ENCODE data around the gene POMP.

The POMP gene

DNA sequence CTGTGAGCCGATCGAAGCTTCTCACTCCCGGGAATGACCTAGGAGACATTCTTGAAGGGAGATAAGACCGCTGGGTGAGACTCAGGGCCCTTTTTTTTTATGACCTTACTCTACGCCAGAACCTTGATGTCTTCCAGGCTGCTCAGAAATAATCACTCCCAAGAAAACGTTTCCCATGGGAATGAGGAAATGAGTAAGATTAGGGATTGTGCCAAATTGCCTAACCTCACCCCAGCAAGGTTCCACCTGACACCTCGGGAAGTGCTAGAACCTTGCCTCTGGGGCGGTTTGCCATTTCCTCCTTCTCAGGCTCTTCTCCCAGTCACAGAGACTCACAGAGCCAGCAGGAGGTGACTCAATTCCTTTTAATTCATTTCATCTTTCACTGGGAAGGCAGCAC lies 57.6 kb downstream of the POMP start:
- TF ChIP-seq, protein P1, sequence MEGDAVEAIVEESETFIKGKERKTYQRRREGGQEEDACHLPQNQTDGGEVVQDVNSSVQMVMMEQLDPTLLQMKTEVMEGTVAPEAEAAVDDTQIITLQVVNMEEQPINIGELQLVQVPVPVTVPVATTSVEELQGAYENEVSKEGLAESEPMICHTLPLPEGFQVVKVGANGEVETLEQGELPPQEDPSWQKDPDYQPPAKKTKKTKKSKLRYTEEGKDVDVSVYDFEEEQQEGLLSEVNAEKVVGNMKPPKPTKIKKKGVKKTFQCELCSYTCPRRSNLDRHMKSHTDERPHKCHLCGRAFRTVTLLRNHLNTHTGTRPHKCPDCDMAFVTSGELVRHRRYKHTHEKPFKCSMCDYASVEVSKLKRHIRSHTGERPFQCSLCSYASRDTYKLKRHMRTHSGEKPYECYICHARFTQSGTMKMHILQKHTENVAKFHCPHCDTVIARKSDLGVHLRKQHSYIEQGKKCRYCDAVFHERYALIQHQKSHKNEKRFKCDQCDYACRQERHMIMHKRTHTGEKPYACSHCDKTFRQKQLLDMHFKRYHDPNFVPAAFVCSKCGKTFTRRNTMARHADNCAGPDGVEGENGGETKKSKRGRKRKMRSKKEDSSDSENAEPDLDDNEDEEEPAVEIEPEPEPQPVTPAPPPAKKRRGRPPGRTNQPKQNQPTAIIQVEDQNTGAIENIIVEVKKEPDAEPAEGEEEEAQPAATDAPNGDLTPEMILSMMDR (IDR thresholded peaks at IDR 0.05; ENCODE audit: low read depth, low read length) = no peak
- H3K4me3 ChIP-seq (ENCODE audit: low read depth, low read length) = peak overlapping the region; percentile 3; the same call in 1 of the 2 replicates

DNA sequence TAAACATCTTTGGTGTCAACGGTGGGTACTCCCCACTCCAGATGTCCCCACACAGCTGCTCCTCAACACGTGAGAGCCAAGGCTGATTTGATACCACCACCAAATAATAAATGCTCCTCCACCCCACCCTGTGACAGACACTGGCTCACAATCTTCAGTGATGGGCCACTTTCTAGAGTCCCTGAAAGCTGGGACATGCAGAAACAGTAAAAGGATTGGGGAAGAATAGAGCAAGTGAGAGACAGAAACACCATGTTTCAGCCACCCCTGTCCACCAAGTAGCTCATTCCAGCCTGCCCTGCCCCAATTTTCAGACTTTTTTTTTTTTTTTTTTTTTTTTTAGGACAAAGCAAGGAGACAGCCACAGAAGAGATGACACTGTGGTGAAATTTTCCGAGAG lies 58.2 kb downstream of the POMP start:
- TF ChIP-seq, protein P1 (IDR thresholded peaks at IDR 0.05; ENCODE audit: low read depth, low read length) = no peak
- H3K4me3 ChIP-seq (ENCODE audit: low read depth, low read length) = no peak overlapping the region

DNA sequence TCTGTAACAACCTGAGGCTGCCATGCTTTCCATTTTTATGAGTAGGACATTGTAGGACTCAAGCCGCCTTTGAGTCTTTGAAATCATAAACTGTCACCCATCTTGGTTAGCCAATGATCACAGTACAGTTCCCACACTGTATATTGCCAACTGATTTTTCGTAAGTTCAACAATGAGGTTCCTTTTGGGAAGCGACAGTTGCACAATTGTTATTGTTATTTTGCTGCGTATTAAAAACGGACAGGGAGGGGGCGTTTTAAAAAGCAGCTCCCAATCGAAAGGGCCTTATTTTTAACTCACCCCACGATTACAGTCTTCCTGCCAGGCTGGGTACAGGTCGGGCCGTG lies 59.2 kb downstream of the POMP start:
- TF ChIP-seq, protein P1 (IDR thresholded peaks at IDR 0.05; ENCODE audit: low read depth, low read length) = no peak

DNA sequence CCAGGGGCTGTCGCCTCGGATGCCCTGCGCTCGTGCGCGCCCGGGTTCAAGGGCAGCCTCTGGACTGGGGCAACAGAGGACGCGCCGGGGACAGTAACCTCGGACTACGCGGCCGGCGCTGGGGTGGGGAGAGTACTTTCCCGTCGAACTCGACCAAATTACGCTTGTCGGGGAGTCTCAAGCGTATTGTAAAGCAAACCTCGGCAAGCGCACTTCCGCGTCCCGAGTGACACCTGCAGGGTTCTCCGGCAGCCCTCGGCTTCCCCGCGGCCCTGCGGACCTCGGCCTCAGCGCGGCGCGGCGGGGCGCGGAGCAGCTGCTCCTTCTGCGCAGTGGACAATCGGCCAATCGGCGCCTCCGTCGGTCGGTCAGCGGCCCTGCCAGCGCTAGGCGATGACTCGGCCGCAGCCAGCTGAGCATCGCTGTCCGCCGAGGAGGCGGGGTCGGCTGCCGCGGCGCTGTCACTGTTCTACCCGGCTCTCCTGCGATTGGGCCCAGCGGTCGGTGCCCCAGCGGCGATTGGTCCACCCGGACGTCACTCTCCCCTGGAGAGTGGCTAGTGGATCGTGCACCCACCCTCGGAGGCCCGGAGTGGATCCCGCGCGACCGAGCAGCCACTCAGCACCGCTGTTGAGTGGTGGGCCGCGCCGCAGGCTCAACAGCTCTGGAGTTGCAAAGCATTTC lies 59.8 kb downstream of the POMP start, which contains the start of gene SLC46A3:
TSS of gene SLC46A3 (minus strand) at position 428 of the 684 bp plus-strand sequence. CDS start 972 bp downstream, outside the sequence.
- TF ChIP-seq, protein P1 (IDR thresholded peaks at IDR 0.05; ENCODE audit: low read depth, low read length) = no peak
- H3K4me3 ChIP-seq (ENCODE audit: low read depth, low read length) = peak within 1 kb of the TSS; percentile 73

More for the DNA sequence above, 59.2 kb downstream of the POMP start:
- peak overlapping the region; percentile 73 for H3K4me3 ChIP-seq (ENCODE audit: low read depth, low read length)

DNA sequence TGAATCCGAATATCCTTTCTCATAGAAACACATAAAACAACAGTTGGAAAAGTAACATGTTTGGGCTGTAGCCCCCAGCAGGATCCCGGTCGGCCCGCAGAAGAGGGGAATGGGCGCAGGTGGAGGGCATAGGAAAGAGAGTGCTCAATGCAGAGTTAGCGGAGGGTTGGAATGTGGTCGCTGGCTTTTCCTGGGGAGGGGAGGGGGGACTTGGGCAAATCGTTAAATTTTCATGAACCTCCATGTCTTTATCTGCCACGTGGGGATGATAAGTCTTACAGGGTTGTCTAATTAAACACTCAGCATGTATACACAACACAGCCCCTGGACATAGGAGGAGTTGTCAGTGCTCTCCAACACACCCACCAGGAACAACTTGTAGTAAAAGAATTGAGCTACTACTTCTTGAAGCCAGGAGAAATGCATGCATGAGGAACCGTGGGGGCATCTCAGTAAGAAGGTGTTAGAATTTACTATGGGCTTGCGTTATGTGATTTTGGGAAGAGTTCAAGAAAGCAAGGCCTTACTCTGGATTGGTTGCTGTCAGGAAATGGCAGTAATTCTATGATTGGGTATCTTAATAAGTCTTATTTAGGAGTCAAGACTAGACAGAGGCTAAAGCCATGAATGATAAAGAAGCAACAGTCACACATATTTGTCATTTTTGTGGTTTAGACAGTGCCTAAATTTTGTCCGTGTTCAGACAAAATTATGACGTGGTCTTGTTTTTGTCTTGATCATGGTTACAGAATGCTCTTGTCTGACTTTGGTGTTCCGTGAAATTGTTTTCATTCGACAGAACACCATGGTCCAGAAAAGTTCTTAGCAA lies 60.5 kb downstream of the POMP start:
- TF ChIP-seq, protein P1 (IDR thresholded peaks at IDR 0.05; ENCODE audit: low read depth, low read length) = no peak

DNA sequence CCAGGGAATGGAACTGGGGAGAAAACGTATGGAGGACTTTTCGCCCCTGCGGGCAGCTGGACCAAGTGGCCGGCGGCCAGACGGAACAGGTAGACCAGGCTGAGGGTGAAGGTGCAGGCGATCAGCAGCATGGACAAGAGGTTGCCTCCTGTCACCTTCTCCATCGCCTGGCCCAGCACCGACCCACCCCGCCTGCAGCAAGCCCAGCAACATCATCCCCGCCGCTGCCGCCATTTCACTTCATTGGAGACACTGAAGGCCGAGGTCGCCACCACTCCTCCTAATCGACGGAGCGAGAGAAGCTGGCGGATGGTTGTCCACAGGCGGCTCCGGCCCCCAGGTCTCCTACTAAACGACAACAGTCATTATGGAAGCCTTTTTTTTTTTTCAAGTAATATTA lies 64.9 kb downstream of the POMP start:
- no peak overlapping the region for H3K4me3 ChIP-seq (ENCODE audit: low read depth, low read length)
- TF ChIP-seq, protein P1 (IDR thresholded peaks at IDR 0.05; ENCODE audit: low read depth, low read length) = no peak

More for the DNA sequence above, 60.5 kb downstream of the POMP start:
- H3K4me3 ChIP-seq (ENCODE audit: low read depth, low read length) = peak overlapping the region; percentile 42
